GM18505 (cell line): ENCODE measurements around the gene D2HGDH.
"Not testable (repeated sequence)": the region's sequence is repeated elsewhere in the genome, so short reads cannot be mapped to it uniquely, and the experiment has no call there.

Source experiments
- ATAC-seq: cut with Tn5 transposase; IDR thresholded peaks from one replicate; pipeline ENCODE4 v1.9.1; 2021; ENCODE audit not compliant: unreplicated experiment
- POLR2A ChIP-seq: IDR thresholded peaks from 4 replicates; pipeline ENCODE4 v1.6.1; 2011; ENCODE audit warnings: borderline replicate concordance; ENCODE audit not compliant: insufficient read depth, insufficient read length; ENCODE audit errors: extremely low read depth

The D2HGDH gene

DNA sequence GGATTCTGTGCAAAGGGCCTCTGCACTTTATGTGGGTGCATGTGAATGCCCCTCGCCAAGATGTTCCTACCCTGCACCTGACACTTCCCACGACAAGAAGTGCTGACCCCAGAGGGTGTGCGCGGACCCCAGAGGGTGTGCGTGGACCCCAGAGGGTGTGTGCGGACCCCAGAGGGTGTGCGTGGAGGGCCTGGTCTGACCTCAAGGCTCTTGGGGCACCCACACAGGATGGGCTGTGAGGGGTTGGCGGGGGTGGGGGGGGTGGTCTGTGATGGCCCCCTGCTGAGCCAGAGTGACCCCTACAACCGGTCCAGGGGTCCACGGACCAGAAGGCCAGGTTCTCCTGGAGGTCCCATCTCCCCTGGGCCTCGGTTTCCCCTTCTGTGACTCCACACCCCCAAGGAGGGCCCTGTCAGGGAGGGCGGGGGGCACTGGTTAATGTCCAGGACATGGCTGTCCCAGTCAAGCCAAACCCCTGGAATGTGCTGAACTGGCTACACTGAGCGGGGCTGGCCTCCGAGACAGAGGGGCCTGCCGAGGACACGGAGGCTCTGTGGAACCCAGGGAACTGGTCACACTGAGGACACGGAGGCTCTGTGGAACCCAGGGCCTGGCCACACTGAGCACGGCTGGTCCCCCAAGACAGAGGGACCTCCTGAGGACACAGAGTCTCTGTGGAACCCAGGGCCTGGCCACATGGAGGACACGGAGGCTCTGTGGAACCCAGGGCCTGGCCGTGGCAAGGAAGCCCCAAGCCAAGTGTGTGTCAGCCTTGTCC lies 77.7 kb downstream of the D2HGDH start:
- no peak for ATAC-seq
- no peak for TF ChIP-seq POLR2A

GRCh38 chr2:241812730-241813643 lies 78.6 kb downstream of the D2HGDH start:
- no peak for ATAC-seq
- TF ChIP-seq POLR2A: no peak

- no peak for ATAC-seq
- TF ChIP-seq POLR2A: no peak
Observed at GRCh38 chr2:241813644-241814392, 79.4 kb downstream of the D2HGDH start.

- no peak for ATAC-seq
- TF ChIP-seq POLR2A: no peak
Observed at GRCh38 chr2:241814393-241814642, 79.9 kb downstream of the D2HGDH start.

DNA sequence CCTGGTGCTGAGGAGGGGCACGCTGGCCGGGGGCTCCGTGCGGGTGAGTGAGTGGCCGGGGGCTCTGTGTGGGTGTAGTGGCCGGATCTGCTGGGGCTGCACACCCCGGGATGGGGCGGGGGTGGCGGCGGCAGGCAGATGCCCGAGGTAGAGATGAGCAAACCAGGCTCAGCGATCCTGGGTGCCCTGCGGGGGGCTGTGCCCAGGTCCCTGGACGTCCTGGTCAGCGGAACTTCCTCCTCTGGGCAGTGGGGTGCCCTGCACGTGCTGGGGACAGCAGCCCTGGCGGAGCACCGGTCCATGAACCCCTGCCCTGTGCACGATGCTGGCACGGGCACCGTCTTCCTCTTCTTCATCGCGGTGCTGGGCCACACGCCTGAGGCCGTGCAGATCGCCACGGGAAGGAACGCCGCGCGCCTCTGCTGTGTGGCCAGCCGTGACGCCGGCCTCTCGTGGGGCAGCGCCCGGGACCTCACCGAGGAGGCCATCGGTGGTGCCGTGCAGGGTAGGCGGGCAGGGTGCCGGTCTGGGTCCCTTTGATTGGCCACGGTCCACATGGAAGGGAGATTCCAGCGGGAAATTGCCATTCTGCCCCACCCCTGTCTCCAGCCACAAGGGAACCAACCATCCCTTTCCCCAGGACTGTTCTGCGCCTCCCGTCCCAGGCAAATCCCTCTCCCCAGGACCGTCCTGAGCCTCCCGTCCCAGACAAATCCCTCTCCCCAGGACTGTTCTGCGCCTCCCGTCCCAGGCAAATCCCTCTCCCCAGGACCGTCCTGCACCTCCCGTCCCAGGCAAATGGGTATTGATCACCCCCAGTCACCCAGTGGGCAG lies 80.4 kb downstream of the D2HGDH start:
- no peak for ATAC-seq
- no peak for TF ChIP-seq POLR2A

DNA sequence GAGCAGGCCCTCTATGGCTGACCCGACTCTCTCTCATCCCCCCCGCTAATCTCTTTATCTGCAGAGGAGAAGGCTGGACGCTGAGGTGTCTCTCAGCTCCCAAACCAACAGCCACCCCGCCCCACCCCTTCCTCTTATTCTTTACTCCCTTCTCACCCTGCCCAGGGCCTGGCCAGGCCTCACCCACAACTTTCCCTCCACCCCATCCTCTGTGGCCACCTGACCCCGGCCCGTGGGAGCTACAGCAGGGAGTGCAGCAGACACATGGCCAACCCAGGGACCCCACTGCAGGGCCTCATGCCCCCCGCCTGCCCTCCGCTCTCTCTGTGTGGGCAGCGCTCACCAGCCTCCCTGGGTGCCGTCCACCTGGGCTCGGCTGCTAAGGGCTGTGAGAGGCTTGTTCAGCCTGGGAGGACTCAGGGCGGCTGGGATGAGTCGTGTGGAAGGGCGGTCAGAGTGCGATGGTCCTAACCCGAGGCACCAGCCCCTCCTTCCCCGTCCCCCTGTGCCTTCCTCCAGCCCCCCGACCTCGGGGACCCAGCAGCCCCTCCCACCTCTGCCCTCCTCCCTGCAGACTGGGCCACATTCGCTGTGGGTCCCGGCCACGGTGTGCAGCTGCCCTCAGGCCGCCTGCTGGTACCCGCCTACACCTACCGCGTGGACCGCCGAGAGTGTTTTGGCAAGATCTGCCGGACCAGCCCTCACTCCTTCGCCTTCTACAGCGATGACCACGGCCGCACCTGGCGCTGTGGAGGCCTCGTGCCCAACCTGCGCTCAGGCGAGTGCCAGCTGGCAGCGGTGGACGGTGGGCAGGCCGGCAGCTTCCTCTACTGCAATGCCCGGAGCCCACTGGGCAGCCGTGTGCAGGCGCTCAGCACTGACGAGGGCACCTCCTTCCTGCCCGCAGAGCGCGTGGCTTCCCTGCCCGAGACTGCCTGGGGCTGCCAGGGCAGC lies 81.3 kb downstream of the D2HGDH start:
- no peak for TF ChIP-seq POLR2A
- ATAC-seq: no peak

GRCh38 chr2:241816431-241817121 lies 82.1 kb downstream of the D2HGDH start:
- no peak for ATAC-seq
- TF ChIP-seq POLR2A: no peak

GRCh38 chr2:241817126-241817820 lies 82.8 kb downstream of the D2HGDH start:
- no peak for TF ChIP-seq POLR2A
- no peak for ATAC-seq

GRCh38 chr2:241817821-241818215 lies 83.4 kb downstream of the D2HGDH start:
- ATAC-seq: not testable (repeated sequence)
